MM.1S (cell line): Measurements from ENCODE around the gene SPNS2.

ENCODE experiments used
- EZH2 ChIP-seq: fragments of 300-600 bp; sonication (generic); optimal IDR thresholded peaks from 2 replicates; pipeline ENCODE3; 2017; ENCODE audit warnings: low read depth, mild to moderate bottlenecking, antibody characterized with exemption, low read length, mixed read lengths
- EZH2phosphoT487 ChIP-seq: fragments of 300-600 bp; sonication (generic); IDR thresholded peaks from 2 replicates; pipeline ENCODE4 v1.6.1; 2018; ENCODE audit warnings: antibody characterized with exemption, low read length
- TF ChIP-seq, protein P1 (sequence below): fragments of 300-600 bp; sonication (generic); IDR thresholded peaks from 2 replicates; pipeline ENCODE4 v1.5.1; 2016; ENCODE audit warnings: antibody characterized with exemption, low read length, mixed read lengths

DNA sequence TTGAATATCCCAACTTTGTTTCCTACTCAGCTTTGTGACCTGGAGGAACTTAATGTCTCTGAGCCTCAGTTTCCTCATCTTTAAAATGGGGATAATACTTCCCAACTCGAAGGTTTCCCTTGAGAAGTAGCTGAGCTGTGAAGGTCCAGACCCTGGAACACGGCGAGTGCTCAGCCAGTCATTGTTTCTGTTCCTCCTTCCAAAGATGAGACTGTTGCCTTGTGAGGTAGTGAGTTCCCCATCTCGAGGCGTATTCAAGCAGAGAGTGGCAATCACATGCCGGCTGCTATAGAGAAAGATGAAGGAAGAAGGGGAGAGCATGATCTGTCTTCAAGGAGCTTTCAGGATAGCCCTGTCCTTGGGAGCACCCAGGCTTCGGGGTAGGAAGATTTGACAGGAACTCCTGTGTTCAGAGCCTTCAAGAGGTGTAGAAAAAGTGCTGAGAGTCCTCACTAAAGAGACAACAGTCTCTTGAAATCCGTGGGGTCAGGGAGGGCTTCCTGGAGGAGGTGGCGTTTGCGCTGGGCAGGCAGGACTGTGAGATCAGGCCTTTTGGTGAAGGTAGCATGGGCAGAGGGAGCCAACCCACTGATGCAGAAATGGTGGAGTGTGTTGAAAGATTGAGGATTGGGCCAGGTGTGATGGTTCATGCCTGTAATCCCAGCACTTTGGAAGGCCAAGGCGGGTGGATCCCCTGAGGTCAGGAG, 27.2 kb downstream of the SPNS2 start:
- TF ChIP-seq, protein P1, sequence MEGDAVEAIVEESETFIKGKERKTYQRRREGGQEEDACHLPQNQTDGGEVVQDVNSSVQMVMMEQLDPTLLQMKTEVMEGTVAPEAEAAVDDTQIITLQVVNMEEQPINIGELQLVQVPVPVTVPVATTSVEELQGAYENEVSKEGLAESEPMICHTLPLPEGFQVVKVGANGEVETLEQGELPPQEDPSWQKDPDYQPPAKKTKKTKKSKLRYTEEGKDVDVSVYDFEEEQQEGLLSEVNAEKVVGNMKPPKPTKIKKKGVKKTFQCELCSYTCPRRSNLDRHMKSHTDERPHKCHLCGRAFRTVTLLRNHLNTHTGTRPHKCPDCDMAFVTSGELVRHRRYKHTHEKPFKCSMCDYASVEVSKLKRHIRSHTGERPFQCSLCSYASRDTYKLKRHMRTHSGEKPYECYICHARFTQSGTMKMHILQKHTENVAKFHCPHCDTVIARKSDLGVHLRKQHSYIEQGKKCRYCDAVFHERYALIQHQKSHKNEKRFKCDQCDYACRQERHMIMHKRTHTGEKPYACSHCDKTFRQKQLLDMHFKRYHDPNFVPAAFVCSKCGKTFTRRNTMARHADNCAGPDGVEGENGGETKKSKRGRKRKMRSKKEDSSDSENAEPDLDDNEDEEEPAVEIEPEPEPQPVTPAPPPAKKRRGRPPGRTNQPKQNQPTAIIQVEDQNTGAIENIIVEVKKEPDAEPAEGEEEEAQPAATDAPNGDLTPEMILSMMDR = no peak
- no peak for TF ChIP-seq EZH2
- TF ChIP-seq EZH2phosphoT487 = no peak
